GM13977 (cell line): Measurements from ENCODE around the gene ST6GALNAC6.

ENCODE experiments used
- DNase-seq: peaks from one replicate; pipeline ENCODE4 v3.0.0; 2012; ENCODE audit warnings: low spot score
- CTCF ChIP-seq: IDR thresholded peaks from 2 replicates; pipeline ENCODE4 v1.5.1; 2012; ENCODE audit warnings: mild to moderate bottlenecking, control low read depth; ENCODE audit not compliant: insufficient read depth; ENCODE audit errors: extremely low read depth, missing control alignments
- in situ Hi-C: fragments of 300-500 bp; cut with MboI; formaldehyde crosslinking; loops from one replicate; pipeline ENCODE4 v1.12.0; 2022; ENCODE audit warnings: low sequenced_read_pairs, low pct_unique_long_range_greater_than_20kb, mixed read lengths, inconsistent platforms; ENCODE audit not compliant: unreplicated experiment

Gene ST6GALNAC6

GRCh38 chr9:127856094-127856728, 43.2 kb downstream of the ST6GALNAC6 start:
- no peak for DNase-seq
- in situ Hi-C loops, result no loop called here
- no peak for TF ChIP-seq CTCF

GRCh38 chr9:127855522-127855921, 43.9 kb downstream of the ST6GALNAC6 start:
- DNase-seq, result no peak
- in situ Hi-C loops, result no loop called here
- no peak for TF ChIP-seq CTCF

DNA sequence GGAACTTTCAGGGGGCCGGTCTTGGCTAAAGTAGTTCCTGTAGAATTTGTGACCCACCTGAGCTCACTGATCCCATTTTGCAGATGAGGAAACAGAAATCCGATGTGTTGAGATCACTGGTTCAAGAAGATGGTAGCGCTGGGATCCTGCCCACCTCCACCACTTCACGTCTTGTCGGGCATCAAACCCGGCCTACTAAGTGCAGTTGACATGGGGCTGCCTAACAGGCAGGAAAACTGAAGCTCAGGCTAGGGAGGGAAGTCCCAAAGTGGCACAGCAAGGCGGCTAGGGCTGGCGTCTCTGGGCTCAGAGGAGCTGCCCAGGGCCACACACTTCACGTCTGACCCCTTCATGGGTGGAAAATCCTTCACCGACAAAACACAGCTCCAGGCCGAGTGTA, 44.4 kb downstream of the ST6GALNAC6 start:
- DNase-seq, result no peak
- in situ Hi-C loops, result no loop called here
- no peak for TF ChIP-seq CTCF

GRCh38 chr9:127854184-127854806, 45.1 kb downstream of the ST6GALNAC6 start, which contains the start of gene ENG:
ENG (minus strand) TSS chr9:127854658; CDS start chr9:127854355, 303 bp downstream.
- no peak for DNase-seq
- no peak for TF ChIP-seq CTCF
- in situ Hi-C loops, result no loop called here

- in situ Hi-C loops, result no loop called here
- TF ChIP-seq CTCF, result no peak
- DNase-seq, result no peak
Measured at GRCh38 chr9:127853312-127854183, 45.9 kb downstream of the ST6GALNAC6 start.

GRCh38 chr9:127852829-127853228, 46.6 kb downstream of the ST6GALNAC6 start:
- TF ChIP-seq CTCF, result no peak
- DNase-seq, result no peak
- in situ Hi-C loops, result no loop called here
